HepG2 (cell line): ENCODE measurements around the gene CEP19. TPM values are rescaled to one million over a fixed set of nuclear protein-coding genes. Genes with fewer than 3 reads are reported as not detected.

Experiments used
- ASH2L ChIP-seq: fragments of 300-600, 200-600 bp; sonication (generic); IDR thresholded peaks from 2 replicates; pipeline ENCODE4 v1.7.0; 2017; ENCODE audit warnings: low read depth, mild to moderate bottlenecking, moderate library complexity, mixed read lengths, low read length; ENCODE audit not compliant: insufficient read length
- DNMT3B ChIP-seq: conservative IDR thresholded peaks from 2 replicates; pipeline ENCODE4 v1.6.1; 2016; ENCODE audit warnings: missing biosample characterization, control low read depth
- JUND ChIP-seq: sonication (generic); formaldehyde crosslinking; IDR thresholded peaks from 2 replicates; pipeline ENCODE4 v1.8.0; 2022; ENCODE audit warnings: mild to moderate bottlenecking, missing genetic modification reagents
- KLF15 ChIP-seq: sonication (generic); formaldehyde crosslinking; IDR thresholded peaks from 2 replicates; pipeline ENCODE4 v1.8.1; 2023; ENCODE audit warnings: borderline replicate concordance, mild to moderate bottlenecking, inconsistent platforms, missing genetic modification reagents, mixed read lengths
- NFRKB ChIP-seq: fragments of 450-650 bp; IDR thresholded peaks from 2 replicates; pipeline ENCODE4 v1.6.1; 2017
- PRDM4 ChIP-seq: sonication (generic); formaldehyde crosslinking; IDR thresholded peaks from 2 replicates; pipeline ENCODE4 v1.9.0; 2021; ENCODE audit warnings: missing genetic modification reagents, borderline replicate concordance
- PRMT3 ChIP-seq: sonication (generic); formaldehyde crosslinking; IDR thresholded peaks from 2 replicates; pipeline ENCODE4 v1.8.1; 2022; ENCODE audit warnings: low read depth, mild to moderate bottlenecking, moderate library complexity, missing genetic modification reagents, borderline replicate concordance
- SMC3 ChIP-seq: IDR thresholded peaks from 2 replicates; pipeline ENCODE4 v1.6.1; 2011; ENCODE audit warnings: low read length, improper control_type of control experiment
- THAP11 ChIP-seq: IDR thresholded peaks from 2 replicates; pipeline ENCODE4 v1.6.1; 2016; ENCODE audit warnings: missing biosample characterization, missing genetic modification reagents
- ZFP1 ChIP-seq: IDR thresholded peaks from 2 replicates; pipeline ENCODE4 v1.6.1; 2016
- ZFP41 ChIP-seq: sonication (generic); formaldehyde crosslinking; IDR thresholded peaks from 2 replicates; pipeline ENCODE4 v1.4.0; 2020; ENCODE audit warnings: mild to moderate bottlenecking, missing genetic modification reagents, borderline replicate concordance
- ZNF24 ChIP-seq: fragments of 450-650 bp; IDR thresholded peaks from 2 replicates; pipeline ENCODE4 v1.6.1; 2017; ENCODE audit warnings: antibody characterized with exemption, mild to moderate bottlenecking
- ZNF292 ChIP-seq: sonication (generic); formaldehyde crosslinking; IDR thresholded peaks from 2 replicates; pipeline ENCODE4 v1.8.1; 2022; ENCODE audit warnings: mild to moderate bottlenecking, low read depth, missing genetic modification reagents, borderline replicate concordance
- ZNF318 ChIP-seq: sonication (generic); formaldehyde crosslinking; IDR thresholded peaks from 2 replicates; pipeline ENCODE4 v1.4.0; 2020; ENCODE audit warnings: mild to moderate bottlenecking, missing genetic modification reagents
- ZNF468 ChIP-seq: sonication (generic); formaldehyde crosslinking; IDR thresholded peaks from 2 replicates; pipeline ENCODE4 v1.8.0; 2022; ENCODE audit warnings: mild to moderate bottlenecking, moderate library complexity, missing genetic modification reagents
- ZNF484 ChIP-seq: sonication (generic); formaldehyde crosslinking; IDR thresholded peaks from 2 replicates; pipeline ENCODE4 v1.5.1; 2020; ENCODE audit warnings: mild to moderate bottlenecking, low read depth, missing genetic modification reagents, borderline replicate concordance
- ZNF552 ChIP-seq: sonication (generic); formaldehyde crosslinking; IDR thresholded peaks from 2 replicates; pipeline ENCODE4 v1.9.0; 2022; ENCODE audit warnings: missing genetic modification reagents, mild to moderate bottlenecking, borderline replicate concordance
- ZNF577 ChIP-seq: sonication (generic); formaldehyde crosslinking; IDR thresholded peaks from 2 replicates; pipeline ENCODE4 v1.4.0; 2020; ENCODE audit warnings: mild to moderate bottlenecking, low read depth, missing genetic modification reagents, borderline replicate concordance
- ZNF652 ChIP-seq: IDR thresholded peaks from 2 replicates; pipeline ENCODE4 v1.6.1; 2016; ENCODE audit warnings: low read depth, borderline replicate concordance
- ZNF766 ChIP-seq: sonication (generic); formaldehyde crosslinking; IDR thresholded peaks from 2 replicates; pipeline ENCODE4 v1.5.0; 2020; ENCODE audit warnings: missing genetic modification reagents, borderline replicate concordance
- polyA plus RNA-seq, 8 experiments: library from polyadenylated mRNA; depleted of rRNA in 3 of 8; stranded (reverse) in 7 of 8; unstranded in 1 of 8; fragments of >200 nt; fragmentation: Illumina TruSeq in 4 of 8; extraction: Trizol in 4 of 8; gene quantifications; 2 replicates each; pipeline versions ENCODE4 v1.2.1 to v1.2.3, GENCODE V29; 2011 to 2016; ENCODE audit warnings: low read depth in 4 of 8, missing spikeins in 1 of 8, mixed read lengths in 1 of 8; ENCODE audit not compliant: insufficient read depth in 1 of 8
- total RNA-seq, 5 experiments: library from RNA; depleted of rRNA; stranded (reverse); fragments of >200 nt; fragmentation: Illumina TruSeq; extraction: Trizol; gene quantifications; 2 replicates each; pipeline ENCODE4 v1.2.3, GENCODE V29; 2016; ENCODE audit warnings: low read depth in 1 of 5

The CEP19 gene
- total and polyA plus RNA-seq, 2 of the 13 experiments (the other 11 are each of a cell fraction or from before 2014, with no cell fraction given) = 0.48 to 1.2 TPM

GRCh38 chr3:196711838-196712513, at the start of gene CEP19, which contains the start of gene PIGX (continued):
- TF ChIP-seq ZNF484 (CRISPR knock-in tag) (no peak), SMC3 (no peak), DNMT3B (CRISPR knock-in tag) (no peak), ZFP1 (CRISPR knock-in tag) (no peak), PRMT3 (CRISPR knock-in tag) (no peak), ZNF766 (CRISPR knock-in tag) (no peak), ASH2L (no peak), ZNF552 (0 out of 2 replicates have a peak, but pooled peaks have one; percentile 41), ZFP41 (CRISPR knock-in tag) (no peak), PRDM4 (CRISPR knock-in tag) (no peak), ZNF577 (CRISPR knock-in tag) (no peak), THAP11 (CRISPR knock-in tag) (0 out of 2 replicates have a peak, but pooled peaks have one; percentile 22), ZNF292 (0 out of 2 replicates have a peak, but pooled peaks have one; percentile 21), ZNF468 (CRISPR knock-in tag) (no peak), ZNF318 (CRISPR knock-in tag) (no peak), JUND (CRISPR knock-in tag) (no peak), ZNF652 (CRISPR knock-in tag) (no peak), NFRKB (no peak), KLF15 (CRISPR knock-in tag) (no peak), ZNF24 (no peak)
